Epithelial cell of proximal tubule (primary cell): Measurements from ENCODE around the gene CASP9. TPM values are rescaled to one million over a fixed set of nuclear protein-coding genes. Genes with fewer than 3 reads are reported as not detected.

Experiments
- DNase-seq: peaks from one replicate; pipeline ENCODE4 v3.0.0-alpha.2; 2011; ENCODE audit warnings: low read depth
- H3K4me3 ChIP-seq: 2 replicates; pipeline ENCODE4 v1.5.1; 2011; ENCODE audit warnings: low read depth, mild to moderate bottlenecking, low read length
- total RNA-seq: library from RNA; depleted of rRNA; stranded (reverse); fragments of >200 nt; gene quantifications from 2 replicates; pipeline ENCODE4 v1.2.3, GENCODE V29; 2015
- TF ChIP-seq, protein P1 (sequence below): conservative IDR thresholded peaks from 2 replicates; pipeline ENCODE4 v1.5.1; 2012; ENCODE audit warnings: low read depth, mild to moderate bottlenecking, low read length

Gene CASP9
- total RNA-seq, 1 donor from 2014 or later: 24.2 TPM

- H3K4me3 ChIP-seq: no peak overlapping the region
- DNase-seq: no peak
- TF ChIP-seq, protein P1, sequence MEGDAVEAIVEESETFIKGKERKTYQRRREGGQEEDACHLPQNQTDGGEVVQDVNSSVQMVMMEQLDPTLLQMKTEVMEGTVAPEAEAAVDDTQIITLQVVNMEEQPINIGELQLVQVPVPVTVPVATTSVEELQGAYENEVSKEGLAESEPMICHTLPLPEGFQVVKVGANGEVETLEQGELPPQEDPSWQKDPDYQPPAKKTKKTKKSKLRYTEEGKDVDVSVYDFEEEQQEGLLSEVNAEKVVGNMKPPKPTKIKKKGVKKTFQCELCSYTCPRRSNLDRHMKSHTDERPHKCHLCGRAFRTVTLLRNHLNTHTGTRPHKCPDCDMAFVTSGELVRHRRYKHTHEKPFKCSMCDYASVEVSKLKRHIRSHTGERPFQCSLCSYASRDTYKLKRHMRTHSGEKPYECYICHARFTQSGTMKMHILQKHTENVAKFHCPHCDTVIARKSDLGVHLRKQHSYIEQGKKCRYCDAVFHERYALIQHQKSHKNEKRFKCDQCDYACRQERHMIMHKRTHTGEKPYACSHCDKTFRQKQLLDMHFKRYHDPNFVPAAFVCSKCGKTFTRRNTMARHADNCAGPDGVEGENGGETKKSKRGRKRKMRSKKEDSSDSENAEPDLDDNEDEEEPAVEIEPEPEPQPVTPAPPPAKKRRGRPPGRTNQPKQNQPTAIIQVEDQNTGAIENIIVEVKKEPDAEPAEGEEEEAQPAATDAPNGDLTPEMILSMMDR: no peak
Measured at GRCh38 chr1:15542388-15543250, 18.6 kb upstream of the CASP9 start.

- DNase-seq: no peak
- TF ChIP-seq, protein P1: no peak
- no peak overlapping the region for H3K4me3 ChIP-seq
Measured at GRCh38 chr1:15541231-15541792, 17.3 kb upstream of the CASP9 start.

DNA sequence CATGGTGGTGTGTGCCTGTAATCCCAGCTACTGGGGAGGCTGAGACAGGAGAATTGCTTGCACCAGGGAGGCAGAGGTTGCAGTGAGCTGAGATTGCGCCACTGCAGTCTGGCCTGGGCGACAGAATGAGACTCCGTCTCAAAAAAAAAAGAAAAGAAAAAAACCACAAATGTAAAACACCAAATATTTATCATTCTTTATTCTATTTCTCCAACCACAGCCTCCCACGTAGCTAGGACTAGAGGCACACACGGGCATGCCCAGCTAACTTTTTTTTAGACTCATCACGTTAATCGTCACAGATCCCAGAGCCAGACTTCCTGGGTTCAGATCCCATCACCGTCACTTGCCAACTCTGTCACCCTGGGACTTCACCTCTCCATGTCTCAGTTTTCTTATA is 16.2 kb upstream of the CASP9 start:
- H3K4me3 ChIP-seq: no peak overlapping the region
- DNase-seq: no peak
- TF ChIP-seq, protein P1: no peak

DNA sequence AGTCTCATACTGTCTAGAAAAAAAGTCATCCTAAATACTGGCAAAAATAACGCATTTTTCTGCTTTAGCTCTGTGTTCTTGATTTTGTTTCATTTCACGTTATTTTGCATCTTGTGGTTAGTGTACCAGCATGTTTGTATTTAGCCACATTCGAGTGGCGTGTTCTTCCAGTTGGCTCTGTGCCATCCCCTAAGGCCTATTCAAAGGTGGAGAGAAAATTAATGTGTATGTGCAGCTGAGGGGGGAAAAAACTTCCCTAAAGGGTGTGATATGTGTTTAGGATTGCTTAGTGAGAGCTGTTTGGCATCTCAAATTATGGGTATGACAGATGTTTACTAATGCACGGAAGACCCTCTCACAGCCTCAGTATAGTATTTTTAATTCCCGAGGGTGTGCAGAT is 14.8 kb upstream of the CASP9 start:
- TF ChIP-seq, protein P1: no peak
- H3K4me3 ChIP-seq: no peak overlapping the region
- DNase-seq: no peak

DNA sequence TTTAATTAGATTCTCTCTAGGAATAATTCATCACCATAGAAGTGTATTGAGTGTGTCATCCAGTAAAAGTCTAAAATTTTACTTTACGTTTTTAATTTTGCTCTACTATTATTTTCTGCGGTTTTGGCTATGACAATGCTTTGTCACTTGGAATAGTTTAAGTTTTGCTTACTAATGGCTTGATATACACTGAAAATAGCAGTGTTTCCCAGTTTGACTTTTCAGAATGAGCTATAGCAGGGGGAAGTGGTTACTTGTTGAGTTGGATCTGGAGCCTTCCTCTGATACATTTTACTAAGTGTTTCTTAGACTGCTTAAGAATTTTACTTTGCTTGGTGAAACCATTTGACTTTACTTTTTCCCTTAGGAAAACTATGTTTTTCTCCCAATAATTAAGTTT is 7.7 kb upstream of the CASP9 start:
- TF ChIP-seq, protein P1: no peak
- no peak overlapping the region for H3K4me3 ChIP-seq
- DNase-seq: no peak

- TF ChIP-seq, protein P1: no peak
- DNase-seq: no peak
- no peak overlapping the region for H3K4me3 ChIP-seq
Measured at GRCh38 chr1:15531003-15531402, 7.0 kb upstream of the CASP9 start.
